PC-9 (cell line): ENCODE data around the gene GPRC6A. TPM values are rescaled to one million over a fixed set of nuclear protein-coding genes. Genes with fewer than 3 reads are reported as not detected.

Experiments used
- BruUV-seq: library from RNA; stranded (reverse); fragments of 400-500 nt; replicated peaks from 2 replicates; lab custom pipeline; 2021; lab: Mats Ljungman, UMichigan
- CTCF ChIA-PET: fragments of 300-600 bp; sonication (Branson Sonifier 250); formaldehyde crosslinking; loops from one replicate; lab custom pipeline; 2022; ENCODE audit warnings: antibody characterized with exemption; lab: Charles Lee
- POLR2A ChIA-PET: fragments of 300-600 bp; sonication (Branson Sonifier 250); formaldehyde crosslinking; loops from one replicate; lab custom pipeline; 2022; ENCODE audit warnings: antibody characterized with exemption; ENCODE audit not compliant: unreplicated experiment; lab: Charles Lee
- DNase-seq, 2 experiments: peaks; one replicate each; pipeline versions ENCODE4 v3.0.0 to v3.0.0-alpha.2; 2015 to 2022; ENCODE audit warnings: mixed read lengths in 1 of 2
- H2AFZ ChIP-seq: fragments of 200-600 bp; sonication (generic); 2 replicates; pipeline ENCODE4 v1.8.1; 2017; ENCODE audit warnings: antibody characterized with exemption
- H3F3A ChIP-seq: fragments of 200-600 bp; sonication (generic); 2 replicates; pipeline ENCODE4 v1.8.1; 2017; ENCODE audit warnings: antibody characterized with exemption, mild to moderate bottlenecking, low read depth; ENCODE audit not compliant: insufficient read depth
- H3K27ac ChIP-seq: fragments of 200-600 bp; sonication (generic); 2 replicates; pipeline ENCODE4 v1.6.1; 2016; ENCODE audit warnings: mixed run types
- H3K27me3 ChIP-seq: fragments of 200-600 bp; sonication (generic); 2 replicates; pipeline ENCODE4 v1.6.1; 2016; ENCODE audit warnings: low read depth, mixed run types; ENCODE audit not compliant: insufficient read depth
- H3K36me3 ChIP-seq: fragments of 200-600 bp; sonication (generic); 2 replicates; pipeline ENCODE4 v1.6.1; 2016; ENCODE audit warnings: low read depth, mixed run types
- H3K4me1 ChIP-seq: fragments of 200-600 bp; sonication (generic); replicated peaks from 2 replicates; pipeline ENCODE4 v1.6.1; 2016; ENCODE audit warnings: mixed run types; ENCODE audit not compliant: insufficient read depth
- H3K4me2 ChIP-seq: fragments of 200-600 bp; sonication (generic); 2 replicates; pipeline ENCODE4 v1.6.1; 2017; ENCODE audit warnings: mixed run types
- H3K4me3 ChIP-seq: fragments of 200-600 bp; sonication (generic); 2 replicates; pipeline ENCODE4 v1.6.1; 2016; ENCODE audit warnings: mixed run types
- H3K79me2 ChIP-seq: fragments of 200-600 bp; sonication (generic); 2 replicates; pipeline ENCODE4 v1.6.1; 2017; ENCODE audit warnings: low read depth, mixed run types
- H3K9me2 ChIP-seq: fragments of 200-600 bp; sonication (generic); 2 replicates; pipeline ENCODE4 v1.8.1; 2017; ENCODE audit warnings: mild to moderate bottlenecking; ENCODE audit not compliant: insufficient read depth
- H3K9me3 ChIP-seq: fragments of 200-600 bp; sonication (generic); 2 replicates; pipeline ENCODE4 v1.8.1; 2016; ENCODE audit warnings: low read depth; ENCODE audit not compliant: insufficient read depth
- H4K20me1 ChIP-seq: fragments of 200-600 bp; sonication (generic); 2 replicates; pipeline ENCODE4 v1.8.1; 2017; ENCODE audit not compliant: insufficient read depth
- CTCF ChIP-seq: fragments of 200-600 bp; sonication (generic); conservative IDR thresholded peaks from 2 replicates; pipeline ENCODE4 v1.6.1; 2017; ENCODE audit warnings: mixed run types, antibody characterized with exemption, mild to moderate bottlenecking, moderate library complexity
- EZH2 ChIP-seq: fragments of 200-600 bp; sonication (generic); IDR thresholded peaks from 2 replicates; pipeline ENCODE4 v1.8.0; 2017; ENCODE audit warnings: antibody characterized with exemption, low read depth
- intact Hi-C: fragments of 100-400 bp; cut with micrococcal nuclease; formaldehyde crosslinking; loops from one replicate; pipeline ENCODE4 v1.10.0; 2022; ENCODE audit not compliant: unreplicated experiment
- total RNA-seq: library from RNA; stranded (reverse); gene quantifications from 2 replicates; pipeline ENCODE4 v1.2.3, GENCODE V29; 2021

GPRC6A gene
- total RNA-seq, 1 experiment from 2014 or later = not detected

GRCh38 chr6:116762235-116762634 lies 66.6 kb downstream of the GPRC6A start:
- Histone ChIP-seq H4K20me1 (no peaks in the 10 kb centered on the region), H3K4me3 (no peak overlapping the region), H3K36me3 (no peaks in the 10 kb centered on the region), H2AFZ (no peak overlapping the region), H3K9me2 (no peaks in the 10 kb centered on the region), H3K9me3 (no peaks in the 10 kb centered on the region), H3F3A (no peaks in the 10 kb centered on the region), H3K4me2 (no peak overlapping the region), H3K79me2 (no peaks in the 10 kb centered on the region), H3K27ac (no peak overlapping the region), H3K27me3 (no peaks in the 10 kb centered on the region), H3K4me1 (no peaks in the 10 kb centered on the region)
- CTCF ChIA-PET = no interaction called here
- no TSS peak for BruUV-seq
- no peak for DNase-seq
- TF ChIP-seq CTCF (no peak), EZH2 (no peak)
- POLR2A ChIA-PET = no interaction called here
- intact Hi-C loops = no loop called here

- intact Hi-C loops = no loop called here
- no peaks in the 10 kb centered on the region for H3K36me3 ChIP-seq
- H3K4me1 ChIP-seq = no peaks in the 10 kb centered on the region
- POLR2A ChIA-PET = no interaction called here
- TF ChIP-seq CTCF (no peak), EZH2 (no peak)
- H3F3A ChIP-seq = no peaks in the 10 kb centered on the region
- H3K4me3 ChIP-seq = no peak overlapping the region
- H3K4me2 ChIP-seq = no peak overlapping the region
- CTCF ChIA-PET = no interaction called here
- H3K9me3 ChIP-seq = no peaks in the 10 kb centered on the region
- H4K20me1 ChIP-seq = no peaks in the 10 kb centered on the region
- no peaks in the 10 kb centered on the region for H3K9me2 ChIP-seq
- no peak overlapping the region for H3K27ac ChIP-seq
- BruUV-seq = no TSS peak
- no peak overlapping the region for H2AFZ ChIP-seq
- no peaks in the 10 kb centered on the region for H3K27me3 ChIP-seq
- H3K79me2 ChIP-seq = no peaks in the 10 kb centered on the region
- DNase-seq = no peak
These were observed 67.1 kb downstream of the GPRC6A start for GRCh38 chr6:116761779-116762178.

GRCh38 chr6:116745176-116745575 lies 83.7 kb downstream of the GPRC6A start:
- H3K4me3 ChIP-seq = no peak overlapping the region
- no TSS peak for BruUV-seq
- H3K4me1 ChIP-seq = no peaks in the 10 kb centered on the region
- H3K4me2 ChIP-seq = no peak overlapping the region
- ChIA-PET CTCF (no interaction called here), POLR2A (no interaction called here)
- no peaks in the 10 kb centered on the region for H4K20me1 ChIP-seq
- H3K9me3 ChIP-seq = no peaks in the 10 kb centered on the region
- H2AFZ ChIP-seq = no peak overlapping the region
- intact Hi-C loops = no loop called here
- no peaks in the 10 kb centered on the region for H3K36me3 ChIP-seq
- no peaks in the 10 kb centered on the region for H3F3A ChIP-seq
- H3K27me3 ChIP-seq = no peaks in the 10 kb centered on the region
- no peaks in the 10 kb centered on the region for H3K79me2 ChIP-seq
- no peak for TF ChIP-seq EZH2
- TF ChIP-seq CTCF = no peak
- no peaks in the 10 kb centered on the region; the same call in 1 of the 2 replicates for H3K9me2 ChIP-seq
- no peak overlapping the region for H3K27ac ChIP-seq
- no peak for DNase-seq

Other genes with a start within 250 kb of the GPRC6A start
- 0.13 and 0.24 TPM in 2 replicates for gene RSPH4A, start 212.6 kb downstream of the GPRC6A start, total RNA-seq
- gene ZUP1, start 160.3 kb downstream of the GPRC6A start, total RNA-seq = 13.6 and 14.0 TPM in 2 replicates
- gene KPNA5, start 147.9 kb downstream of the GPRC6A start, total RNA-seq = 6.6 and 6.8 TPM in 2 replicates
- not detected in 2 replicates for gene FAM162B, start 63.4 kb downstream of the GPRC6A start, total RNA-seq
- not detected in 2 replicates for gene RFX6, start 48.2 kb upstream of the GPRC6A start, total RNA-seq